GM19328 (cell line): ENCODE data around the gene MRTFA.
"Not testable (repeated sequence)": the region's sequence is repeated elsewhere in the genome, so short reads cannot be mapped to it uniquely, and the experiment has no call there.

ENCODE experiments used
- ATAC-seq: cut with Tn5 transposase; IDR thresholded peaks from one replicate; pipeline ENCODE4 v1.9.1; 2021; ENCODE audit warnings: mild to moderate bottlenecking, moderate library complexity; ENCODE audit not compliant: unreplicated experiment

MRTFA gene

GRCh38 chr22:40560551-40560950, 76.0 kb downstream of the MRTFA start:
- ATAC-seq, result no peak

- ATAC-seq, result no peak
Measured at GRCh38 chr22:40557972-40558371, 78.5 kb downstream of the MRTFA start.

GRCh38 chr22:40556641-40557040, 79.9 kb downstream of the MRTFA start:
- no peak for ATAC-seq

GRCh38 chr22:40554023-40554422, 82.5 kb downstream of the MRTFA start:
- not testable (repeated sequence) for ATAC-seq

- ATAC-seq, result no peak
Measured at GRCh38 chr22:40553014-40553554, 83.4 kb downstream of the MRTFA start.

- ATAC-seq, result no peak
Measured at GRCh38 chr22:40552070-40552469, 84.4 kb downstream of the MRTFA start.

- no peak for ATAC-seq
Measured at GRCh38 chr22:40547729-40548143, 88.8 kb downstream of the MRTFA start.

GRCh38 chr22:40544758-40545157, 91.8 kb downstream of the MRTFA start:
- ATAC-seq, result no peak

GRCh38 chr22:40542821-40543540, 93.5 kb downstream of the MRTFA start:
- no peak for ATAC-seq

- ATAC-seq, result no peak
Measured at GRCh38 chr22:40541300-40541699, 95.2 kb downstream of the MRTFA start.

GRCh38 chr22:40540265-40540664, 96.3 kb downstream of the MRTFA start:
- no peak for ATAC-seq

GRCh38 chr22:40536149-40536548, 100.4 kb downstream of the MRTFA start:
- not testable (repeated sequence) for ATAC-seq

GRCh38 chr22:40535642-40536041, 100.9 kb downstream of the MRTFA start:
- ATAC-seq, result no peak

- no peak for ATAC-seq
Measured at GRCh38 chr22:40535189-40535512, 101.4 kb downstream of the MRTFA start.

- ATAC-seq, result no peak
Measured at GRCh38 chr22:40534379-40535188, 101.9 kb downstream of the MRTFA start.

GRCh38 chr22:40533712-40534378, 102.7 kb downstream of the MRTFA start:
- no peak for ATAC-seq

GRCh38 chr22:40531951-40532900, 104.3 kb downstream of the MRTFA start:
- ATAC-seq, result no peak

GRCh38 chr22:40530391-40530790, 106.1 kb downstream of the MRTFA start:
- not testable (repeated sequence) for ATAC-seq

GRCh38 chr22:40529821-40530220, 106.7 kb downstream of the MRTFA start:
- ATAC-seq, result no peak

GRCh38 chr22:40526960-40527359, 109.6 kb downstream of the MRTFA start:
- ATAC-seq, result no peak
